ENCODE measurements around the gene KRT7. TPM values are rescaled to one million over a fixed set of nuclear protein-coding genes. Genes with fewer than 3 reads are reported as not detected.
"Not testable (repeated sequence)": the region's sequence is repeated elsewhere in the genome, so short reads cannot be mapped to it uniquely, and the experiment has no call there.

Gene KRT7
- total RNA-seq, 1 donor from 2014 or later: 768 TPM

- DNase-seq (ENCODE audit: low read depth): no peak
- no peak overlapping the region for H3K4me3 ChIP-seq (ENCODE audit: low read depth, low read length)
- TF ChIP-seq CTCF (conservative IDR thresholded peaks at IDR 0.05; ENCODE audit: low read depth, low read length): no peak
Measured at GRCh38 chr12:52250048-52250990, 17.3 kb downstream of the KRT7 start.

GRCh38 chr12:52251367-52252051 lies 18.5 kb downstream of the KRT7 start:
- H3K4me3 ChIP-seq (ENCODE audit: low read depth, low read length): no peak overlapping the region
- no peak for TF ChIP-seq CTCF (conservative IDR thresholded peaks at IDR 0.05; ENCODE audit: low read depth, low read length)
- no peak for DNase-seq (ENCODE audit: low read depth)

GRCh38 chr12:52252175-52252615 lies 19.2 kb downstream of the KRT7 start:
- peak; percentile 48 for TF ChIP-seq CTCF (conservative IDR thresholded peaks at IDR 0.05; ENCODE audit: low read depth, low read length)
- DNase-seq (ENCODE audit: low read depth); H3K4me3 ChIP-seq (ENCODE audit: low read depth, low read length): not testable (repeated sequence)

- DNase-seq (ENCODE audit: low read depth): peak; percentile 86
- H3K4me3 ChIP-seq (ENCODE audit: low read depth, low read length): no peak overlapping the region
- TF ChIP-seq CTCF (conservative IDR thresholded peaks at IDR 0.05; ENCODE audit: low read depth, low read length): no peak
Measured at GRCh38 chr12:52252728-52253343, 19.8 kb downstream of the KRT7 start.

GRCh38 chr12:52253391-52254179 lies 20.5 kb downstream of the KRT7 start:
- H3K4me3 ChIP-seq (ENCODE audit: low read depth, low read length): no peak overlapping the region
- no peak for TF ChIP-seq CTCF (conservative IDR thresholded peaks at IDR 0.05; ENCODE audit: low read depth, low read length)
- DNase-seq (ENCODE audit: low read depth): no peak

GRCh38 chr12:52254180-52254964 lies 21.3 kb downstream of the KRT7 start:
- H3K4me3 ChIP-seq (ENCODE audit: low read depth, low read length): no peak overlapping the region
- no peak for TF ChIP-seq CTCF (conservative IDR thresholded peaks at IDR 0.05; ENCODE audit: low read depth, low read length)
- DNase-seq (ENCODE audit: low read depth): no peak
